PC-3 (cell line): ENCODE measurements around the gene TSFM. TPM values are rescaled to one million over a fixed set of nuclear protein-coding genes. Genes with fewer than 3 reads are reported as not detected.

Source experiments
- ATAC-seq: fragments of 200-7000 bp; cut with Tn5 transposase; 2 replicates; pipeline ENCODE4 v1.9.1; 2020; ENCODE audit warnings: mild to moderate bottlenecking, moderate library complexity
- BruUV-seq: library from RNA; stranded (reverse); fragments of 400-500 nt; replicated peaks from 2 replicates; lab custom pipeline; 2021; lab: Mats Ljungman, UMichigan
- CTCF ChIA-PET: fragments of 300-600 bp; sonication (Branson Sonifier 250); formaldehyde crosslinking; loops from one replicate; lab custom pipeline; 2022; ENCODE audit warnings: antibody characterized with exemption; lab: Charles Lee
- POLR2A ChIA-PET: fragments of 300-600 bp; sonication (Branson Sonifier 250); formaldehyde crosslinking; loops from one replicate; lab custom pipeline; 2022; ENCODE audit warnings: antibody characterized with exemption; ENCODE audit not compliant: unreplicated experiment; lab: Charles Lee
- DNase-seq: peaks from one replicate; pipeline ENCODE4 v3.0.0-alpha.2; 2015
- H2AFZ ChIP-seq: fragments of 300-600 bp; sonication (generic); 2 replicates; pipeline ENCODE4 v1.6.0; 2016; ENCODE audit warnings: antibody characterized with exemption, low read length
- H3F3A ChIP-seq: fragments of 300-600 bp; sonication (generic); one replicate; pipeline ENCODE4 v1.6.0; 2017; ENCODE audit warnings: antibody characterized with exemption, low read length, control low read depth, mild to moderate bottlenecking; ENCODE audit not compliant: unreplicated experiment
- H3K27ac ChIP-seq: fragments of 300-600 bp; sonication (generic); 2 replicates; pipeline ENCODE4 v1.5.1; 2016; ENCODE audit warnings: mild to moderate bottlenecking, low read length
- H3K27me3 ChIP-seq: fragments of 300-600 bp; sonication (generic); 2 replicates; pipeline ENCODE4 v1.6.1; 2016; ENCODE audit warnings: low read length, mixed read lengths
- H3K36me3 ChIP-seq: fragments of 300-600 bp; sonication (generic); 2 replicates; pipeline ENCODE4 v1.6.1; 2016; ENCODE audit warnings: low read depth, mixed run types, low read length, mixed read lengths
- H3K4me1 ChIP-seq: fragments of 300-600 bp; sonication (generic); 2 replicates; pipeline ENCODE4 v1.5.1; 2016; ENCODE audit warnings: low read length; ENCODE audit not compliant: insufficient read depth
- H3K4me2 ChIP-seq: fragments of 300-600 bp; sonication (generic); 2 replicates; pipeline ENCODE4 v1.6.0; 2016; ENCODE audit warnings: low read length
- H3K4me3 ChIP-seq: fragments of 300-600 bp; sonication (generic); 2 replicates; pipeline ENCODE4 v1.5.1; 2016; ENCODE audit warnings: mild to moderate bottlenecking, low read length, mixed read lengths
- H3K79me2 ChIP-seq: fragments of 300-600 bp; sonication (generic); 2 replicates; pipeline ENCODE4 v1.6.1; 2017; ENCODE audit warnings: low read length, mixed read lengths
- H3K9ac ChIP-seq: fragments of 300-600 bp; sonication (generic); 2 replicates; pipeline ENCODE4 v1.6.0; 2016; ENCODE audit warnings: mild to moderate bottlenecking, low read length
- H3K9me2 ChIP-seq: fragments of 300-600 bp; sonication (generic); replicated peaks from 2 replicates; pipeline ENCODE4 v1.6.1; 2016; ENCODE audit warnings: mixed run types, low read length, mixed read lengths
- H3K9me3 ChIP-seq: fragments of 300-600 bp; sonication (generic); 2 replicates; pipeline ENCODE4 v1.6.1; 2016; ENCODE audit warnings: low read length, mixed read lengths
- H4K20me1 ChIP-seq: fragments of 300-600 bp; sonication (generic); 2 replicates; pipeline ENCODE4 v1.6.1; 2016; ENCODE audit warnings: low read length, mixed read lengths
- EZH2 ChIP-seq: fragments of 300-600 bp; sonication (generic); IDR thresholded peaks from one replicate; pipeline ENCODE4 v1.6.1; 2017; ENCODE audit warnings: antibody characterized with exemption, mild to moderate bottlenecking, low read length; ENCODE audit not compliant: unreplicated experiment
- EZH2phosphoT487 ChIP-seq: fragments of 300-600 bp; sonication (generic); IDR thresholded peaks from 2 replicates; pipeline ENCODE4 v1.6.1; 2018; ENCODE audit warnings: mild to moderate bottlenecking, antibody characterized with exemption, low read length, borderline replicate concordance
- intact Hi-C: fragments of 100-400 bp; cut with micrococcal nuclease; formaldehyde crosslinking; loops from 2 replicates; pipeline ENCODE4 v1.9.0; 2023
- total RNA-seq: library from RNA; depleted of rRNA; stranded (reverse); fragments of >200 nt; gene quantifications from 2 replicates; pipeline ENCODE4 v1.2.3, GENCODE V29; 2014
- TF ChIP-seq, protein P1 (sequence below): fragments of 300-600 bp; sonication (generic); conservative IDR thresholded peaks from 2 replicates; pipeline ENCODE4 v1.5.1; 2017; ENCODE audit warnings: antibody characterized with exemption, low read depth, mild to moderate bottlenecking, low read length

TSFM gene
- total RNA-seq, 1 experiment from 2014 or later: 63.0 TPM

- Histone ChIP-seq H3K79me2 (peaks cover 34% of the 10 kb centered on the region), H3K36me3 (peaks cover 32% of the 10 kb centered on the region), H3K27ac (no peak overlapping the region), H3K4me2 (no peak overlapping the region), H3K9ac (no peak overlapping the region), H3K9me2 (no peaks in the 10 kb centered on the region), H3K4me1 (peaks cover 17% of the 10 kb centered on the region), H3F3A (peaks cover 4% of the 10 kb centered on the region), H3K27me3 (no peaks in the 10 kb centered on the region), H4K20me1 (no peaks in the 10 kb centered on the region), H2AFZ (no peak overlapping the region), H3K9me3 (no peaks in the 10 kb centered on the region), H3K4me3 (no peak overlapping the region)
- DNase-seq: no peak
- no peak for TF ChIP-seq EZH2phosphoT487
- TF ChIP-seq, protein P1, sequence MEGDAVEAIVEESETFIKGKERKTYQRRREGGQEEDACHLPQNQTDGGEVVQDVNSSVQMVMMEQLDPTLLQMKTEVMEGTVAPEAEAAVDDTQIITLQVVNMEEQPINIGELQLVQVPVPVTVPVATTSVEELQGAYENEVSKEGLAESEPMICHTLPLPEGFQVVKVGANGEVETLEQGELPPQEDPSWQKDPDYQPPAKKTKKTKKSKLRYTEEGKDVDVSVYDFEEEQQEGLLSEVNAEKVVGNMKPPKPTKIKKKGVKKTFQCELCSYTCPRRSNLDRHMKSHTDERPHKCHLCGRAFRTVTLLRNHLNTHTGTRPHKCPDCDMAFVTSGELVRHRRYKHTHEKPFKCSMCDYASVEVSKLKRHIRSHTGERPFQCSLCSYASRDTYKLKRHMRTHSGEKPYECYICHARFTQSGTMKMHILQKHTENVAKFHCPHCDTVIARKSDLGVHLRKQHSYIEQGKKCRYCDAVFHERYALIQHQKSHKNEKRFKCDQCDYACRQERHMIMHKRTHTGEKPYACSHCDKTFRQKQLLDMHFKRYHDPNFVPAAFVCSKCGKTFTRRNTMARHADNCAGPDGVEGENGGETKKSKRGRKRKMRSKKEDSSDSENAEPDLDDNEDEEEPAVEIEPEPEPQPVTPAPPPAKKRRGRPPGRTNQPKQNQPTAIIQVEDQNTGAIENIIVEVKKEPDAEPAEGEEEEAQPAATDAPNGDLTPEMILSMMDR: no peak
- TF ChIP-seq EZH2: no peak
- ChIA-PET POLR2A (no interaction called here), CTCF (no interaction called here)
- ATAC-seq: no peak
- intact Hi-C loops: no loop called here
- BruUV-seq: no TSS peak
Measured at GRCh38 chr12:57749061-57749460, 33.5 kb upstream of the TSFM start.

- peaks cover 34% of the 10 kb centered on the region for H3K79me2 ChIP-seq
- no peaks in the 10 kb centered on the region for H3K9me3 ChIP-seq
- ChIA-PET POLR2A (no interaction called here), CTCF (no interaction called here)
- no TSS peak for BruUV-seq
- no peak overlapping the region for H3K27ac ChIP-seq
- no peaks in the 10 kb centered on the region for H4K20me1 ChIP-seq
- intact Hi-C loops: no loop called here
- no peak overlapping the region for H2AFZ ChIP-seq
- no peaks in the 10 kb centered on the region for H3K9me2 ChIP-seq
- peaks cover 23% of the 10 kb centered on the region for H3K4me1 ChIP-seq
- peak overlapping the region; percentile 82 for H3K4me3 ChIP-seq
- no peaks in the 10 kb centered on the region for H3K27me3 ChIP-seq
- H3F3A ChIP-seq: peaks cover 4% of the 10 kb centered on the region
- TF ChIP-seq EZH2: no peak
- TF ChIP-seq EZH2phosphoT487: no peak
- DNase-seq (no peak), ATAC-seq (no peak)
- H3K36me3 ChIP-seq: peaks cover 32% of the 10 kb centered on the region
- peak overlapping the region; percentile 98 for H3K9ac ChIP-seq
- H3K4me2 ChIP-seq: peak overlapping the region; percentile 96
Measured at GRCh38 chr12:57750561-57751431, 31.8 kb upstream of the TSFM start.

DNA sequence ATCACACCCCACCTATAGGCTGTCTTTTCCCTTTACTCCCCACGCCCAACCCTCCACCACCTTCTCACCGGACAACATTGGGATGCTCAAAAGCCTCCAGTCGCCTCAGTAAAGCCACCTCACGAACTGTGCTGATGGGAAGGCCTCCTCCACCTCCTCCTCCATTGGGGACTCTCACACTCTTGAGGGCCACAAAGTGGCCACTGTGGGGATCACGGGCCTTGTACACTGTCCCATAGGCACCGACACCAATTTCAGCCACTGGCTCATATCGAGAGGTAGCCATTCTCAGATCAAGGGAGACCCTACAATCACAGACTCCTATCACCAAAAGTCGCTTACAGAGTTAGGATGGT, 31.2 kb upstream of the TSFM start:
- BruUV-seq: no TSS peak
- intact Hi-C loops: no loop called here
- ATAC-seq (no peak), DNase-seq (no peak)
- Histone ChIP-seq H3F3A (peaks cover under 1% of the 10 kb centered on the region), H3K79me2 (peaks cover 34% of the 10 kb centered on the region), H3K9ac (peak overlapping the region; percentile 98), H3K9me3 (no peaks in the 10 kb centered on the region), H3K4me1 (peaks cover 28% of the 10 kb centered on the region), H3K27me3 (no peaks in the 10 kb centered on the region), H3K27ac (peak overlapping the region; percentile 78; the same call in 1 of the 2 replicates), H4K20me1 (no peaks in the 10 kb centered on the region), H3K9me2 (no peaks in the 10 kb centered on the region), H3K36me3 (peaks cover 32% of the 10 kb centered on the region), H3K4me3 (peak overlapping the region; percentile 82), H3K4me2 (peak overlapping the region; percentile 96), H2AFZ (peak overlapping the region; percentile 84)
- ChIA-PET POLR2A (no interaction called here), CTCF (no interaction called here)
- TF ChIP-seq, protein P1: no peak
- TF ChIP-seq EZH2phosphoT487 (no peak), EZH2 (no peak)
